ENCODE results near the gene ZNF266.

GRCh38 chr19:9453953-9454352 is 18.6 kb upstream of the ZNF266 start:
- no peak for TF ChIP-seq EZH2 (IDR thresholded peaks at IDR 0.05)
- TF ChIP-seq POLR2AphosphoS5 (IDR thresholded peaks at IDR 0.05; ENCODE audit: borderline replicate concordance, low read depth, low read length), result no peak

Data from SK-N-MC (cell line).